Left ventricle myocardium inferior (tissue), 1 donor: ENCODE measurements around the gene CACUL1. TPM values are rescaled to one million over a fixed set of nuclear protein-coding genes. Genes with fewer than 3 reads are reported as not detected.
A peak's percentile ranks its signal among the peaks of the same experiment; 100 is the strongest.

ENCODE experiments used
- DNase-seq: peaks from one replicate; pipeline ENCODE4 v3.0.0-alpha.2; 2020
- H3K27ac ChIP-seq: fragments of 200-600 bp; replicated peaks from 2 replicates; pipeline ENCODE4 v1.8.0; 2021
- H3K27me3 ChIP-seq: fragments of 200-600 bp; 2 replicates; pipeline ENCODE4 v1.8.0; 2021; ENCODE audit warnings: low read depth
- H3K36me3 ChIP-seq: fragments of 200-600 bp; 2 replicates; pipeline ENCODE4 v1.8.0; 2021
- H3K4me1 ChIP-seq: fragments of 200-600 bp; 2 replicates; pipeline ENCODE4 v1.8.0; 2021
- H3K4me3 ChIP-seq: fragments of 200-600 bp; 2 replicates; pipeline ENCODE4 v1.8.0; 2021; ENCODE audit warnings: mild to moderate bottlenecking, moderate library complexity
- H3K9me3 ChIP-seq: fragments of 200-600 bp; replicated peaks from 2 replicates; pipeline ENCODE4 v1.8.0; 2021
- CTCF ChIP-seq: fragments of 200-600 bp; IDR thresholded peaks from 2 replicates; pipeline ENCODE4 v1.8.0; 2021; ENCODE audit warnings: antibody characterized with exemption, mild to moderate bottlenecking, borderline replicate concordance
- intact Hi-C: fragments of 100-400 bp; cut with micrococcal nuclease; formaldehyde crosslinking; loops from one replicate; pipeline ENCODE4 v1.11.0; 2022
- total RNA-seq: library from RNA; stranded (reverse); fragmentation: NEBNext Ultra II Directional; extraction: Animal tissue kit (Norgen Biotek cat#: 25700); gene quantifications from one replicate; pipeline ENCODE4 v1.2.1, GENCODE V29; 2021
- donor health status: DM: no; HTN: yes; CAD: no; lungs with severe emphysema.

Gene CACUL1
- total RNA-seq, 1 donor from 2014 or later: 27.4 TPM

GRCh38 chr10:118737603-118738302, 17.0 kb downstream of the CACUL1 start:
- H3K27me3 ChIP-seq: no peaks in the 10 kb centered on the region
- TF ChIP-seq CTCF: no peak
- no peak overlapping the region for H3K27ac ChIP-seq
- H3K4me1 ChIP-seq: peaks cover 88% of the 10 kb centered on the region
- intact Hi-C loops: no loop called here
- no peaks in the 10 kb centered on the region for H3K36me3 ChIP-seq
- H3K4me3 ChIP-seq: no peak overlapping the region
- DNase-seq: no peak
- H3K9me3 ChIP-seq: no peaks in the 10 kb centered on the region

GRCh38 chr10:118735294-118735693, 19.5 kb downstream of the CACUL1 start:
- H3K9me3 ChIP-seq: no peaks in the 10 kb centered on the region

GRCh38 chr10:118734475-118734874, 20.3 kb downstream of the CACUL1 start:
- no peaks in the 10 kb centered on the region for H3K36me3 ChIP-seq

More at GRCh38 chr10:118735294-118735693, 19.5 kb downstream of the CACUL1 start:
- intact Hi-C loops: no loop called here
- TF ChIP-seq CTCF: no peak
- no peak for DNase-seq
- peaks cover 96% of the 10 kb centered on the region for H3K4me1 ChIP-seq
- H3K36me3 ChIP-seq: no peaks in the 10 kb centered on the region
- no peak overlapping the region for H3K27ac ChIP-seq
- no peaks in the 10 kb centered on the region for H3K27me3 ChIP-seq
- H3K4me3 ChIP-seq: no peak overlapping the region

GRCh38 chr10:118732245-118733165, 22.3 kb downstream of the CACUL1 start:
- intact Hi-C loops: no loop called here
- H3K36me3 ChIP-seq: peaks cover 5% of the 10 kb centered on the region
- no peak for TF ChIP-seq CTCF
- no peak overlapping the region for H3K27ac ChIP-seq
- no peaks in the 10 kb centered on the region for H3K9me3 ChIP-seq
- DNase-seq: no peak
- no peak overlapping the region for H3K4me3 ChIP-seq
- peaks cover 85% of the 10 kb centered on the region for H3K4me1 ChIP-seq
- H3K27me3 ChIP-seq: no peaks in the 10 kb centered on the region

More at GRCh38 chr10:118734475-118734874, 20.3 kb downstream of the CACUL1 start:
- no peak for DNase-seq
- Histone ChIP-seq H3K27me3 (no peaks in the 10 kb centered on the region), H3K4me3 (no peak overlapping the region), H3K9me3 (no peaks in the 10 kb centered on the region), H3K27ac (no peak overlapping the region), H3K4me1 (peaks cover 96% of the 10 kb centered on the region)
- peak; percentile 15 for TF ChIP-seq CTCF
- intact Hi-C loops: no loop called here

GRCh38 chr10:118730756-118731456, 23.9 kb downstream of the CACUL1 start:
- intact Hi-C loops: no loop called here
- TF ChIP-seq CTCF: no peak
- peaks cover 5% of the 10 kb centered on the region for H3K36me3 ChIP-seq
- H3K4me3 ChIP-seq: no peak overlapping the region
- H3K27me3 ChIP-seq: no peaks in the 10 kb centered on the region
- H3K4me1 ChIP-seq: peaks cover 80% of the 10 kb centered on the region
- H3K27ac ChIP-seq: no peak overlapping the region
- no peaks in the 10 kb centered on the region for H3K9me3 ChIP-seq
- no peak for DNase-seq
